MM.1S (cell line): ENCODE results near the gene PAAF1.
A peak's percentile ranks its signal among the peaks of the same experiment; 100 is the strongest.

ENCODE experiments used
- DNase-seq: peaks from one replicate; pipeline ENCODE4 v3.0.0-alpha.2; 2015
- H2AFZ ChIP-seq: fragments of 300-600 bp; sonication (generic); 2 replicates; pipeline ENCODE4 v1.6.0; 2016; ENCODE audit warnings: antibody characterized with exemption, low read length
- H3F3A ChIP-seq: fragments of 300-600 bp; sonication (generic); 2 replicates; pipeline ENCODE4 v1.6.1; 2016; ENCODE audit warnings: mild to moderate bottlenecking, antibody characterized with exemption, low read length, moderate library complexity, mixed read lengths; ENCODE audit not compliant: insufficient read depth
- H3K27ac ChIP-seq: fragments of 300-600 bp; sonication (generic); 2 replicates; pipeline ENCODE4 v1.5.1; 2016; ENCODE audit warnings: mild to moderate bottlenecking, low read length
- H3K27me3 ChIP-seq: fragments of 300-600 bp; sonication (generic); replicated peaks from 2 replicates; pipeline ENCODE4 v1.6.0; 2016; ENCODE audit warnings: low read length; ENCODE audit not compliant: insufficient read depth
- H3K36me3 ChIP-seq: fragments of 300-600 bp; sonication (generic); replicated peaks from 2 replicates; pipeline ENCODE4 v1.6.1; 2016; ENCODE audit warnings: mild to moderate bottlenecking, low read length, mixed read lengths; ENCODE audit not compliant: insufficient read depth
- H3K4me1 ChIP-seq: fragments of 300-600 bp; sonication (generic); 2 replicates; pipeline ENCODE4 v1.6.1; 2016; ENCODE audit warnings: low read length, mixed read lengths
- H3K4me2 ChIP-seq: fragments of 300-600 bp; sonication (generic); 2 replicates; pipeline ENCODE4 v1.6.0; 2016; ENCODE audit warnings: low read depth, low read length
- H3K4me3 ChIP-seq: fragments of 300-600 bp; sonication (generic); 2 replicates; pipeline ENCODE4 v1.5.1; 2016; ENCODE audit warnings: low read length, mixed read lengths
- H3K79me2 ChIP-seq: fragments of 300-600 bp; sonication (generic); 2 replicates; pipeline ENCODE4 v1.6.1; 2016; ENCODE audit warnings: mixed run types, low read length, mixed read lengths
- H3K9ac ChIP-seq: fragments of 300-600 bp; sonication (generic); 2 replicates; pipeline ENCODE4 v1.6.1; 2016; ENCODE audit warnings: low read length, mixed read lengths
- H3K9me2 ChIP-seq: fragments of 300-600 bp; sonication (generic); replicated peaks from 2 replicates; pipeline ENCODE4 v1.6.1; 2016; ENCODE audit warnings: mild to moderate bottlenecking, low read length, mixed read lengths; ENCODE audit not compliant: insufficient read depth
- H3K9me3 ChIP-seq: fragments of 300-600 bp; sonication (generic); replicated peaks from 2 replicates; pipeline ENCODE4 v1.6.1; 2016; ENCODE audit warnings: mild to moderate bottlenecking, low read length, mixed read lengths; ENCODE audit not compliant: insufficient read depth
- H4K20me1 ChIP-seq: fragments of 300-600 bp; sonication (generic); 2 replicates; pipeline ENCODE4 v1.6.1; 2016; ENCODE audit warnings: mild to moderate bottlenecking, low read length, moderate library complexity, mixed read lengths; ENCODE audit not compliant: insufficient read depth
- CTCF ChIP-seq: fragments of 300-600 bp; sonication (generic); IDR thresholded peaks from 2 replicates; pipeline ENCODE4 v1.5.1; 2016; ENCODE audit warnings: antibody characterized with exemption, low read length, mixed read lengths
- EZH2 ChIP-seq: fragments of 300-600 bp; sonication (generic); optimal IDR thresholded peaks from 2 replicates; pipeline ENCODE3; 2017; ENCODE audit warnings: low read depth, mild to moderate bottlenecking, antibody characterized with exemption, low read length, mixed read lengths
- EZH2phosphoT487 ChIP-seq: fragments of 300-600 bp; sonication (generic); IDR thresholded peaks from 2 replicates; pipeline ENCODE4 v1.6.1; 2018; ENCODE audit warnings: antibody characterized with exemption, low read length

The PAAF1 gene

GRCh38 chr11:73866095-73866579 lies 10.7 kb upstream of the PAAF1 start:
- H4K20me1 ChIP-seq, result no peaks in the 10 kb centered on the region
- no peaks in the 10 kb centered on the region for H3K36me3 ChIP-seq
- no peak for DNase-seq
- H3K4me2 ChIP-seq, result no peak overlapping the region
- no peaks in the 10 kb centered on the region for H3K9me2 ChIP-seq
- H2AFZ ChIP-seq, result no peak overlapping the region
- no peaks in the 10 kb centered on the region for H3K27me3 ChIP-seq
- no peak for TF ChIP-seq CTCF
- no peak for TF ChIP-seq EZH2phosphoT487
- no peak for TF ChIP-seq EZH2
- H3K9ac ChIP-seq, result no peak overlapping the region
- no peaks in the 10 kb centered on the region for H3K79me2 ChIP-seq
- no peak overlapping the region for H3K27ac ChIP-seq
- no peaks in the 10 kb centered on the region for H3K9me3 ChIP-seq
- no peak overlapping the region for H3K4me3 ChIP-seq
- H3K4me1 ChIP-seq, result peaks cover 7% of the 10 kb centered on the region; the same call in 1 of the 2 replicates
- H3F3A ChIP-seq, result peaks cover 12% of the 10 kb centered on the region

- peaks cover 12% of the 10 kb centered on the region for H3F3A ChIP-seq
- no peak overlapping the region for H3K4me3 ChIP-seq
- no peak for TF ChIP-seq EZH2phosphoT487
- TF ChIP-seq CTCF, result no peak
- no peak overlapping the region for H3K4me2 ChIP-seq
- 0 out of 2 replicates have a peak, but pooled peaks cover 2% of the 10 kb centered on the region for H3K36me3 ChIP-seq
- H3K9me2 ChIP-seq, result no peaks in the 10 kb centered on the region
- peaks cover 7% of the 10 kb centered on the region; the same call in 1 of the 2 replicates for H3K4me1 ChIP-seq
- no peak overlapping the region for H2AFZ ChIP-seq
- H3K79me2 ChIP-seq, result no peaks in the 10 kb centered on the region
- DNase-seq, result no peak
- H3K27ac ChIP-seq, result no peak overlapping the region
- H4K20me1 ChIP-seq, result no peaks in the 10 kb centered on the region
- H3K9me3 ChIP-seq, result no peaks in the 10 kb centered on the region
- H3K9ac ChIP-seq, result no peak overlapping the region
- no peaks in the 10 kb centered on the region for H3K27me3 ChIP-seq
Observed at GRCh38 chr11:73866586-73866996, 10.2 kb upstream of the PAAF1 start.

- peaks cover 12% of the 10 kb centered on the region for H3F3A ChIP-seq
- H3K36me3 ChIP-seq, result 0 out of 2 replicates have a peak, but pooled peaks cover 5% of the 10 kb centered on the region
- peaks cover 7% of the 10 kb centered on the region; the same call in 1 of the 2 replicates for H3K4me1 ChIP-seq
- H3K27me3 ChIP-seq, result no peaks in the 10 kb centered on the region
- no peaks in the 10 kb centered on the region for H3K9me3 ChIP-seq
- no peak overlapping the region for H2AFZ ChIP-seq
- no peaks in the 10 kb centered on the region for H3K9me2 ChIP-seq
- H3K4me3 ChIP-seq, result no peak overlapping the region
- TF ChIP-seq EZH2phosphoT487 (no peak), CTCF (no peak), EZH2 (no peak)
- peaks cover 14% of the 10 kb centered on the region for H3K79me2 ChIP-seq
- H3K4me2 ChIP-seq, result no peak overlapping the region
- peak; percentile 17 for DNase-seq
- H3K9ac ChIP-seq, result no peak overlapping the region
- H3K27ac ChIP-seq, result no peak overlapping the region
- no peaks in the 10 kb centered on the region for H4K20me1 ChIP-seq
Observed at GRCh38 chr11:73869332-73869949, 7.4 kb upstream of the PAAF1 start.
